BLaER1 treated with 17β-estradiol and CSF1 and Interleukin-3, amounts not matched to agents 10 nM and 100 nM (cell line): ENCODE results near the gene PYROXD2.

ENCODE experiments used
- H3K27ac ChIP-seq, 11 experiments: shearing (Covaris generic); formaldehyde crosslinking; 2 replicates each; pipeline ENCODE4 v1.8.1; 2022
- H3K27me3 ChIP-seq, 11 experiments: shearing (Covaris generic); formaldehyde crosslinking; 2 replicates each; pipeline ENCODE4 v1.8.1; 2022
- H3K36me3 ChIP-seq, 11 experiments: shearing (Covaris generic); formaldehyde crosslinking; 2 replicates each; pipeline ENCODE4 v1.8.1; 2022
- H3K4me1 ChIP-seq, 10 experiments: shearing (Covaris generic); formaldehyde crosslinking; 2 replicates each; pipeline ENCODE4 v1.8.1; 2022
- H3K4me2 ChIP-seq, 11 experiments: shearing (Covaris generic); formaldehyde crosslinking; 2 replicates each; pipeline ENCODE4 v1.8.1; 2022
- H3K4me3 ChIP-seq, 10 experiments: shearing (Covaris generic); formaldehyde crosslinking; 2 replicates each; pipeline ENCODE4 v1.8.1; 2022
- H3K9ac ChIP-seq, 11 experiments: shearing (Covaris generic); formaldehyde crosslinking; 2 replicates each; pipeline ENCODE4 v1.8.1; 2022
- H3K9me3 ChIP-seq, 11 experiments: shearing (Covaris generic); formaldehyde crosslinking; replicated peaks in 1 of 11; 2 replicates each; pipeline ENCODE4 v1.8.1; 2022
- H4K20me1 ChIP-seq, 11 experiments: shearing (Covaris generic); formaldehyde crosslinking; 2 replicates each; pipeline ENCODE4 v1.8.1; 2022
- Cebpa-rat ChIP-seq, 11 experiments: shearing (Covaris generic); IDR thresholded peaks; 2 replicates each; pipeline ENCODE4 v1.8.1; 2022

Gene PYROXD2

DNA sequence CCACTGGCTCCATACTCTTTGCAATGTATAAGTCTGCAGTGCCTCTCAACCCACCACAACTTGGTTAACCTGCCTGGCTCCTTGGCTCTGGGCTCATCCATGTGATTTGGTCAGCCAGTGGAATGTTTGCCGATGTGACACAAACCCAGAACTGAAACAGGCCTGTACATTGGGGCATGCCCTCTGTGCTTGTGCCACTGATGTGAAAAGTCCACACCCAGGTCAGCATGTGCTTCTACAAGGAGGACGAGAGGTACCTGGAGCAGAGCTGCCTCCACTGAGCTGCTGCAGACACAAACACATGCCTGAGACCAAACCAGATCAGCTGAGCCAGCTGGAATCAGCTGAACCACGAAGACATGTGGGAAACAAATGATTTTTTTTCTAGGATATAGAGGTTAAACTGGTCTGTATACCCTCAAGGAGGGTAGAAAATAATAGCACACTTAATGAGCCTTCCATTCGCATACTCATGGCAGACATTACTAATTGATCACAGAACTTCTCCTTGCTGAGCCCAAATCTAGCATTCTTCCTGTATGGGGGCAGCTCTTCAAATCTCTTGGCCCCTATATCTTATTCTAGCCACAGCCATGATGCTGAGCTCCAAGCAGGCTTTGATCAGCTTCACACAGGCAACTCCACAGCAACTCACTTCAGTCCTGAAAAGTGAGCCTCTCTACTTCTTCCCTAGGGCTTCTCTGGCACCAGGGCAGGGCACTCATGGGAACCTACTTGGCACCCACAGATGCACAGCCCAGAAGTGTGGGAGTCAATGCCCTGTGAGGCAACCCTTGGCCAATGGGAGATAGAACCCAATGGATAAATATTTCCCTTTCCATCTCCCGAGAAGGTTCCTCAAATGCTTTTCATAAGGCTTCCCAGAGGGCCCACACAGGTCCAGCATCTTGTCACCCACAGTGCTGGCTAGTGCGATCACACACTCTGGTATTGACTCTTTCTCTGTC is 18.6 kb downstream of the PYROXD2 start:
- Histone ChIP-seq H3K4me2 (peak overlapping the region in 8 of 11 experiments; percentile 86 to 94 (median 89); a peak in 17 of 22 replicates), H3K4me1 (peaks cover 30 to 55% (median 49%) of the 10 kb centered on the region in 10 experiments), H3K4me3 (no peak overlapping the region), H3K9ac (no peak overlapping the region), H4K20me1 (peaks cover 0 to 26% (median 0%) of the 10 kb centered on the region in 11 experiments; a peak in 7 of 22 replicates), H3K36me3 (no peaks in the 10 kb centered on the region; a peak in 1 of 22 replicates), H3K9me3 (no peaks in the 10 kb centered on the region), H3K27ac (no peak overlapping the region), H3K27me3 (peaks cover 9 to 20% (median 16%) of the 10 kb centered on the region in 11 experiments; a peak in 17 of 22 replicates)
- no peak for TF ChIP-seq Cebpa-rat (IDR thresholded peaks at IDR 0.05)

DNA sequence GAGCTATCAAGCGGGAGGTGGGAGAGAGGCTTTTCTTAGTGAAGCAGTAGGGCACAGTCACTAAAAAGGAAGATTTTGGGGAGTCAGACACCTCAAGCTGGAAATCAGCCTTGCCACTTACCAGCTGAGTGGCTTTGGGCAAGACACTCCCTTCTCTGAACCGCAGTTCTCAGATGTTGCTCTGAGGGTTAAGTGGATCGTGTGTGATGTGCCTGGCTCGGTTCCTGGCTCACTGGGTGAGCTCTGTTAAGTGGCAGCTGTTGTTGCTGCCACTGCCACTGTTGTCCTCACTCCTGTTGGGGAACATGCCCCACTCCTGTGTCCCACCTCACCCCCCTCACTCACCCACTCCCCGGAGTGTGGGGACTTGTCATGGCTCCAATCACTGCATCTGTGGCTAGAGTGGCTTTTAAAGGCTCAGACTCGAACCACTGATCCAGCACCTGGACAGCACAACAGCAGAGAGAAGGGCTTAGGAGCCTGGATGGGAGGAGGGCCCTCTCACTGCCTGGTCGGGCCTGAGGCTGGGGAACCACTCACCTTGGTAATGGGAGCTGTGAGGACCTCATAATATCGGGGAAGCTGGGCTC is 20.0 kb downstream of the PYROXD2 start:
- H3K4me1 ChIP-seq, result peaks cover 44 to 69% (median 64%) of the 10 kb centered on the region in 10 experiments
- no peaks in the 10 kb centered on the region for H3K9me3 ChIP-seq
- TF ChIP-seq Cebpa-rat (IDR thresholded peaks at IDR 0.05), result no peak
- peak overlapping the region in 3 of 10 experiments; percentile 9 to 30 (median 28); a peak in 3 of 20 replicates for H3K4me3 ChIP-seq
- peaks cover 0 to 31% (median 0%) of the 10 kb centered on the region in 11 experiments; a peak in 7 of 22 replicates for H4K20me1 ChIP-seq
- H3K4me2 ChIP-seq, result peak overlapping the region; percentile 62 to 96 (median 89)
- peak overlapping the region in 9 of 11 experiments; percentile 3 to 57 (median 43); a peak in 12 of 22 replicates for H3K27ac ChIP-seq
- H3K9ac ChIP-seq, result peak overlapping the region in 9 of 11 experiments; percentile 1 to 60 (median 36); a peak in 15 of 22 replicates
- no peaks in the 10 kb centered on the region; a peak in 1 of 22 replicates for H3K36me3 ChIP-seq
- peaks cover 9 to 20% (median 16%) of the 10 kb centered on the region in 11 experiments; a peak in 17 of 22 replicates for H3K27me3 ChIP-seq

DNA sequence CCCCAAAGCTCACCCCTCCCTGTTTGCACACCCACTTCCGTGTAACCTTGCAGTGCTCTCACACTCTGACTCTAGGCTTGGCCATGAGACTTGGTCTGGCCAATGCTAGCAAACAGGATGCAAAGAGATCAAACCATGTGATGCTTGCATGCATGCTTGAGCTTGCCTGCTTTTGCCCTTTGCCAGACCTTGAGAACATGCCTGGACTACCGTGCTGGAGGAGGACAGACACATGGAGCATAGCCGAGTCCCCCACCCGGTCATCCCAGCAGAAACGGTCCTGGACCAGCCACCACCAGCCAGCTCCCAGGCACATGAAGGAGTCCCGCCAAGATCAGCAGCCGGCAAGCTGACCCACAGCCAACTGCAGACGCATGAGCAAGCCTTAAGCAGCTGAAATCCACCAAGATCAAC is 23.4 kb downstream of the PYROXD2 start:
- no peaks in the 10 kb centered on the region for H3K9me3 ChIP-seq
- peaks cover 9 to 20% (median 16%) of the 10 kb centered on the region in 11 experiments; a peak in 17 of 22 replicates for H3K27me3 ChIP-seq
- H3K4me1 ChIP-seq, result peaks cover 67 to 95% (median 79%) of the 10 kb centered on the region in 10 experiments
- peak overlapping the region; percentile 86 to 96 (median 89) for H3K4me2 ChIP-seq
- H3K36me3 ChIP-seq, result peaks cover 0 to 5% (median 0%) of the 10 kb centered on the region in 11 experiments; a peak in 1 of 22 replicates
- no peak overlapping the region; a peak in 2 of 22 replicates for H3K9ac ChIP-seq
- TF ChIP-seq Cebpa-rat (IDR thresholded peaks at IDR 0.05), result no peak
- H3K27ac ChIP-seq, result peak overlapping the region in 5 of 11 experiments; percentile 37 to 61 (median 39); a peak in 8 of 22 replicates
- peaks cover 0 to 31% (median 3%) of the 10 kb centered on the region in 11 experiments; a peak in 7 of 22 replicates for H4K20me1 ChIP-seq
- H3K4me3 ChIP-seq, result no peak overlapping the region; a peak in 1 of 20 replicates

- H3K9ac ChIP-seq, result peak overlapping the region in 6 of 11 experiments; percentile 3 to 39 (median 16); a peak in 7 of 22 replicates
- H3K9me3 ChIP-seq, result no peaks in the 10 kb centered on the region
- H3K27me3 ChIP-seq, result peaks cover 9 to 20% (median 16%) of the 10 kb centered on the region in 11 experiments; a peak in 17 of 22 replicates
- H3K4me2 ChIP-seq, result peak overlapping the region; percentile 86 to 96 (median 89)
- TF ChIP-seq Cebpa-rat (IDR thresholded peaks at IDR 0.05), result no peak
- peaks cover 0 to 31% (median 3%) of the 10 kb centered on the region in 11 experiments; a peak in 7 of 22 replicates for H4K20me1 ChIP-seq
- peak overlapping the region in 8 of 11 experiments; percentile 1 to 61 (median 38); a peak in 11 of 22 replicates for H3K27ac ChIP-seq
- H3K36me3 ChIP-seq, result peaks cover 0 to 5% (median 0%) of the 10 kb centered on the region in 11 experiments; a peak in 1 of 22 replicates
- H3K4me3 ChIP-seq, result peak overlapping the region in 8 of 10 experiments; percentile 6 to 53 (median 38); a peak in 11 of 20 replicates
- peaks cover 67 to 95% (median 79%) of the 10 kb centered on the region in 10 experiments for H3K4me1 ChIP-seq
Measured at GRCh38 chr10:98391065-98391464, 23.9 kb downstream of the PYROXD2 start.

GRCh38 chr10:98390406-98390805 is 24.6 kb downstream of the PYROXD2 start:
- H4K20me1 ChIP-seq, result peaks cover 0 to 29% (median 3%) of the 10 kb centered on the region in 11 experiments; a peak in 8 of 22 replicates
- H3K27me3 ChIP-seq, result peaks cover 9 to 20% (median 16%) of the 10 kb centered on the region in 11 experiments; a peak in 17 of 22 replicates
- H3K36me3 ChIP-seq, result peaks cover 0 to 5% (median 0%) of the 10 kb centered on the region in 11 experiments; a peak in 1 of 22 replicates
- no peaks in the 10 kb centered on the region for H3K9me3 ChIP-seq
- H3K27ac ChIP-seq, result peak overlapping the region in 8 of 11 experiments; percentile 1 to 61 (median 38); a peak in 11 of 22 replicates
- peak overlapping the region in 6 of 11 experiments; percentile 3 to 39 (median 16); a peak in 8 of 22 replicates for H3K9ac ChIP-seq
- H3K4me3 ChIP-seq, result peak overlapping the region in 7 of 10 experiments; percentile 23 to 53 (median 40); a peak in 10 of 20 replicates
- H3K4me2 ChIP-seq, result peak overlapping the region; percentile 86 to 96 (median 89)
- no peak for TF ChIP-seq Cebpa-rat (IDR thresholded peaks at IDR 0.05)
- peaks cover 60 to 90% (median 74%) of the 10 kb centered on the region in 10 experiments for H3K4me1 ChIP-seq

GRCh38 chr10:98389398-98389797 is 25.6 kb downstream of the PYROXD2 start:
- Histone ChIP-seq H3K4me2 (peak overlapping the region in 10 of 11 experiments; percentile 86 to 96 (median 90); a peak in 18 of 22 replicates), H3K36me3 (peaks cover 0 to 5% (median 0%) of the 10 kb centered on the region in 11 experiments; a peak in 1 of 22 replicates), H3K27ac (no peak overlapping the region), H3K27me3 (peaks cover 9 to 20% (median 16%) of the 10 kb centered on the region in 11 experiments; a peak in 17 of 22 replicates), H3K9ac (no peak overlapping the region), H3K4me3 (no peak overlapping the region), H3K4me1 (peaks cover 50 to 90% (median 70%) of the 10 kb centered on the region in 10 experiments), H4K20me1 (peaks cover 0 to 20% (median 3%) of the 10 kb centered on the region in 11 experiments; a peak in 6 of 22 replicates), H3K9me3 (no peaks in the 10 kb centered on the region)
- TF ChIP-seq Cebpa-rat (IDR thresholded peaks at IDR 0.05), result no peak

- Histone ChIP-seq H3K27ac (no peak overlapping the region), H3K4me1 (peaks cover 38 to 78% (median 61%) of the 10 kb centered on the region in 10 experiments), H3K4me2 (peak overlapping the region in 5 of 11 experiments; percentile 87 to 96 (median 91); a peak in 8 of 22 replicates), H4K20me1 (peaks cover 0 to 10% (median 0%) of the 10 kb centered on the region in 11 experiments; a peak in 5 of 22 replicates), H3K27me3 (peaks cover 3 to 12% (median 8%) of the 10 kb centered on the region in 11 experiments; a peak in 15 of 22 replicates), H3K9ac (no peak overlapping the region), H3K36me3 (peaks cover 0 to 12% (median 0%) of the 10 kb centered on the region in 11 experiments; a peak in 2 of 22 replicates), H3K9me3 (no peaks in the 10 kb centered on the region), H3K4me3 (no peak overlapping the region)
- no peak for TF ChIP-seq Cebpa-rat (IDR thresholded peaks at IDR 0.05)
Measured at GRCh38 chr10:98388101-98388655, 26.8 kb downstream of the PYROXD2 start.
